Astrocyte (in vitro differentiated cells and primary cell): Measurements from ENCODE around the gene ANTXR1.

ENCODE experiments used
- EZH2 ChIP-seq: IDR thresholded peaks from 2 replicates; pipeline ENCODE4 v1.6.1; 2012; ENCODE audit warnings: mild to moderate bottlenecking, low read length, inconsistent platforms; ENCODE audit not compliant: insufficient read depth
- TF ChIP-seq, protein P1 (sequence below): IDR thresholded peaks from 2 replicates; pipeline ENCODE4 v1.5.1; 2011; ENCODE audit warnings: low read depth, mild to moderate bottlenecking, inconsistent platforms, low read length, moderate library complexity; ENCODE audit not compliant: insufficient read depth

GRCh38 chr2:69272803-69273471 lies 260.0 kb downstream of the ANTXR1 start:
- TF ChIP-seq, protein P1, sequence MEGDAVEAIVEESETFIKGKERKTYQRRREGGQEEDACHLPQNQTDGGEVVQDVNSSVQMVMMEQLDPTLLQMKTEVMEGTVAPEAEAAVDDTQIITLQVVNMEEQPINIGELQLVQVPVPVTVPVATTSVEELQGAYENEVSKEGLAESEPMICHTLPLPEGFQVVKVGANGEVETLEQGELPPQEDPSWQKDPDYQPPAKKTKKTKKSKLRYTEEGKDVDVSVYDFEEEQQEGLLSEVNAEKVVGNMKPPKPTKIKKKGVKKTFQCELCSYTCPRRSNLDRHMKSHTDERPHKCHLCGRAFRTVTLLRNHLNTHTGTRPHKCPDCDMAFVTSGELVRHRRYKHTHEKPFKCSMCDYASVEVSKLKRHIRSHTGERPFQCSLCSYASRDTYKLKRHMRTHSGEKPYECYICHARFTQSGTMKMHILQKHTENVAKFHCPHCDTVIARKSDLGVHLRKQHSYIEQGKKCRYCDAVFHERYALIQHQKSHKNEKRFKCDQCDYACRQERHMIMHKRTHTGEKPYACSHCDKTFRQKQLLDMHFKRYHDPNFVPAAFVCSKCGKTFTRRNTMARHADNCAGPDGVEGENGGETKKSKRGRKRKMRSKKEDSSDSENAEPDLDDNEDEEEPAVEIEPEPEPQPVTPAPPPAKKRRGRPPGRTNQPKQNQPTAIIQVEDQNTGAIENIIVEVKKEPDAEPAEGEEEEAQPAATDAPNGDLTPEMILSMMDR = no peak
- no peak for TF ChIP-seq EZH2
